ENCODE measurements around the gene FOXJ1.

DNA sequence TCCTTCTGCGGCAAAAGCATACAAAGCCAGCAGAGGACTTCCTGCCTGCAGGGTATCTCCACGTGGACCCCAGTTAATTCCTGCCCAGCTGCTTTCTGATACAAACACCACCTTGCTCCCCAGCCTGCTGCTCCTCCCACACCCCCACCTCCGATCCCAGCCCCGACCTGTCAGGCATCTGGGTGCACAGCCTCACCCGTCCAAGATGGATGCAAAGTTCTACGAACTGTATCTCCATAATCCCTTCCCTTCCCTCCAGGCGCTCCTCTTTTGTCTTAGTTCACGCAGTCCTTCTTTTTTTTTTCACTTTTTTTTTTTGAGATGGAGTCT lies 15.6 kb upstream of the FOXJ1 start:
- TF ChIP-seq, protein P1, sequence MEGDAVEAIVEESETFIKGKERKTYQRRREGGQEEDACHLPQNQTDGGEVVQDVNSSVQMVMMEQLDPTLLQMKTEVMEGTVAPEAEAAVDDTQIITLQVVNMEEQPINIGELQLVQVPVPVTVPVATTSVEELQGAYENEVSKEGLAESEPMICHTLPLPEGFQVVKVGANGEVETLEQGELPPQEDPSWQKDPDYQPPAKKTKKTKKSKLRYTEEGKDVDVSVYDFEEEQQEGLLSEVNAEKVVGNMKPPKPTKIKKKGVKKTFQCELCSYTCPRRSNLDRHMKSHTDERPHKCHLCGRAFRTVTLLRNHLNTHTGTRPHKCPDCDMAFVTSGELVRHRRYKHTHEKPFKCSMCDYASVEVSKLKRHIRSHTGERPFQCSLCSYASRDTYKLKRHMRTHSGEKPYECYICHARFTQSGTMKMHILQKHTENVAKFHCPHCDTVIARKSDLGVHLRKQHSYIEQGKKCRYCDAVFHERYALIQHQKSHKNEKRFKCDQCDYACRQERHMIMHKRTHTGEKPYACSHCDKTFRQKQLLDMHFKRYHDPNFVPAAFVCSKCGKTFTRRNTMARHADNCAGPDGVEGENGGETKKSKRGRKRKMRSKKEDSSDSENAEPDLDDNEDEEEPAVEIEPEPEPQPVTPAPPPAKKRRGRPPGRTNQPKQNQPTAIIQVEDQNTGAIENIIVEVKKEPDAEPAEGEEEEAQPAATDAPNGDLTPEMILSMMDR (IDR thresholded peaks at IDR 0.05), result no peak
- TF ChIP-seq, protein P2, sequence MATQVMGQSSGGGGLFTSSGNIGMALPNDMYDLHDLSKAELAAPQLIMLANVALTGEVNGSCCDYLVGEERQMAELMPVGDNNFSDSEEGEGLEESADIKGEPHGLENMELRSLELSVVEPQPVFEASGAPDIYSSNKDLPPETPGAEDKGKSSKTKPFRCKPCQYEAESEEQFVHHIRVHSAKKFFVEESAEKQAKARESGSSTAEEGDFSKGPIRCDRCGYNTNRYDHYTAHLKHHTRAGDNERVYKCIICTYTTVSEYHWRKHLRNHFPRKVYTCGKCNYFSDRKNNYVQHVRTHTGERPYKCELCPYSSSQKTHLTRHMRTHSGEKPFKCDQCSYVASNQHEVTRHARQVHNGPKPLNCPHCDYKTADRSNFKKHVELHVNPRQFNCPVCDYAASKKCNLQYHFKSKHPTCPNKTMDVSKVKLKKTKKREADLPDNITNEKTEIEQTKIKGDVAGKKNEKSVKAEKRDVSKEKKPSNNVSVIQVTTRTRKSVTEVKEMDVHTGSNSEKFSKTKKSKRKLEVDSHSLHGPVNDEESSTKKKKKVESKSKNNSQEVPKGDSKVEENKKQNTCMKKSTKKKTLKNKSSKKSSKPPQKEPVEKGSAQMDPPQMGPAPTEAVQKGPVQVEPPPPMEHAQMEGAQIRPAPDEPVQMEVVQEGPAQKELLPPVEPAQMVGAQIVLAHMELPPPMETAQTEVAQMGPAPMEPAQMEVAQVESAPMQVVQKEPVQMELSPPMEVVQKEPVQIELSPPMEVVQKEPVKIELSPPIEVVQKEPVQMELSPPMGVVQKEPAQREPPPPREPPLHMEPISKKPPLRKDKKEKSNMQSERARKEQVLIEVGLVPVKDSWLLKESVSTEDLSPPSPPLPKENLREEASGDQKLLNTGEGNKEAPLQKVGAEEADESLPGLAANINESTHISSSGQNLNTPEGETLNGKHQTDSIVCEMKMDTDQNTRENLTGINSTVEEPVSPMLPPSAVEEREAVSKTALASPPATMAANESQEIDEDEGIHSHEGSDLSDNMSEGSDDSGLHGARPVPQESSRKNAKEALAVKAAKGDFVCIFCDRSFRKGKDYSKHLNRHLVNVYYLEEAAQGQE (IDR thresholded peaks at IDR 0.05; ENCODE audit: insufficient read depth in 1 of 2, low read depth in 2 of 2, low read length in 1 of 2), result no peak
- TF ChIP-seq POLR2AphosphoS5 (IDR thresholded peaks at IDR 0.05; ENCODE audit: low read depth, low read length) (no peak), TCF7L2 (IDR thresholded peaks at IDR 0.05; ENCODE audit: low read depth, low read length) (no peak), SIN3A (IDR thresholded peaks at IDR 0.05; ENCODE audit: borderline replicate concordance, insufficient read depth, low read depth, low read length) (no peak)

All from Panc1 (cell line).